Stimulated activated CD8-positive, alpha-beta memory T cell treated with anti-CD3 and anti-CD28 coated beads, Interleukin-15, amount 100 ng/mL, for 48 hours (primary cell): ENCODE results near the gene PCGF5.
"Not testable (repeated sequence)": the region's sequence is repeated elsewhere in the genome, so short reads cannot be mapped to it uniquely, and the experiment has no call there.

ENCODE experiments used
- DNase-seq, 2 donors: peaks; one replicate each; pipeline ENCODE4 v3.0.0-alpha.2; 2020; ENCODE audit warnings: low read depth in 2 of 2

Gene PCGF5

DNA sequence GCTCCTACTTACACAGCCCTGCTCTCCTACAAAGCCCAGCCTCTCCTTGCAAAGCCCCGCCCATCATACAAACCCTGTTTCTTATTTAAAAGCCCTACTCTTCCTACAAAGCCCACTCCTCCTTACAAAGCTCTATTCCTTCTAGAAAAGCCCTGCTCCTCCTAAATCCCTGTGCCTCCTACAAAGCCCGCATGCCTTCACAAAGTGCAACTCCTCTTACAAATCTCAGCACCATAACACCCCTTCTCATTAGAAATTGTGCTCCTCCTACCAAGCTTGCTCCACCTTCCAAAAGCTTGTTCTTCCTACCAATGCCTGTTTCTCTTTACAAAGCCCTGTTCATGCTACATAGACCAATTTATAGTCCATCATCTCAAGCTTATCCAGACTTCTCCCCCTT, 66.1 kb downstream of the PCGF5 start:
- no peak for DNase-seq

- no peak for DNase-seq
Measured at GRCh38 chr10:91287276-91287675, 66.8 kb downstream of the PCGF5 start.

DNA sequence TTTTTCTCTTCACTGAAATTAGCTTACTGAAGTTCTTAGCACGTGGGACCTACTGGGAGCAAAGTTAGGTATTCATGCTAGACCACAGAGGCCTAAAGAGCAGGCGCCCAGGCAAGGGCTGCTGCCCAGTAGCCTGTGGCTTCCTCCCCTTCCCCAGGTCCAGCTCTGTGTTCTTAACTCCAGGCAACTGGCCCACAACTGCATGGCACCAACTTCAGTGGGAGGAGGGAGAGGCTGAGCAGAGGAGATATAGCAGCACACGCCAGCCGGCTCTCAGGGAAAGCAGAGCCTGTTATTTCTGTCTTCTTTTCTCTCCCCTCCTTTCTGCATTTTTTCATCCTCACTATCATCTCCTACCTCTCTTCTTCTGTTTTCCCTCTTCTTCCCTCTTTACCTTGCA, 67.4 kb downstream of the PCGF5 start:
- no peak for DNase-seq

- DNase-seq = no peak
Measured at GRCh38 chr10:91289305-91289704, 68.8 kb downstream of the PCGF5 start.

GRCh38 chr10:91290607-91291006, 70.1 kb downstream of the PCGF5 start:
- no peak for DNase-seq

DNA sequence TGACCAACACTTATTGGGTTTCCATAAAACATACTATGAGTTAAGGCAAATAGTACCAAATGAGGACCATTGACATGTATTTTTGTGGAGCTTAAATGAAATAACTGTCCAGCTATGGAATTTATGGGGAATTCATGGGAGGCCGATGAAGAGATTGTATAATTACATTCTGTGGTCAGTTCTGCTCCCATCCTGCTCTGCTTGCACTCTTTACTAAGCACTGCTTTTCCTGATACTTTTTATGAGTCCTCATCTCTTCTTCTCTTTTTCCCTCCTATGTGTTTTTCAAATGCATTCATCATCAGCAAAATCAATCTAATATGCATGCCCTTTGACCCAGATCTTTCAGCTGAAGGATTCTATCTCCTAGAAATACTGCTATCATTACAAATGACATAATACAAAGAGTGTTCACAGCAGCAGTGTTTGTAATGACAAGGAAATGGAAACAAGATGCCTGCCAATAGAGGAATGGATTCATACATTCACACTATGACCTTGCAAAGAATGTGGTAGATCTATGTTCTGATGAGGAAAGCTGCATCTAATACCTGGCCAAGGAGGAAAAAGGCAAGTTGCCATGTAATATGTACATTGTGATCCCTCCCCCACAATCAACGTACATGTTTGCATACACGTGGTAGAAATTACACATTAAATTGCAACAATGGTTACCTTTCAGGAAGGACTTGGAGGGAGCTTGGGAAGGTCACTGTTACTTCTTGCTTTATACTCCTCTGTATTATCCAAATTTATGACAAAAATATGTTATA, 73.9 kb downstream of the PCGF5 start:
- DNase-seq = no peak

DNA sequence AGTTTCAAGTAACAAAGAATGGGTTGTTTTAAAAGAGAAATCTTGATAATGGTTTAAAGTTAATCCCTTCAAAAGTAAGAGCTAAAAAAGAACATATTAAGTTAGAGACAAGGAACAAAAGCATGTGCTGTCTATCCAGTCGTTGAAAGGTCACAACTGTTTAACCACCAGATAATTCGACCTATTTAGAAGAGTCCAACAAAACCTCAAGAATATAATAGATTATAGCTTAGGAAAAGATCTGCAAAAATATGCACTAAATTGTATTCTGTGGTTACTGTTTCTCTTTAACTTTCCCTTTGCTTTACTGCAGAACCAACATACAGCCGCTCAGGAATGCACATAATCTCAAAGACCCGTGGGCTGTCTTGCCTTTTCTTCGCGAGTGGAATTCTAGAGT, 74.9 kb downstream of the PCGF5 start:
- no peak for DNase-seq

- DNase-seq = no peak
Measured at GRCh38 chr10:91296471-91296870, 76.0 kb downstream of the PCGF5 start.

DNA sequence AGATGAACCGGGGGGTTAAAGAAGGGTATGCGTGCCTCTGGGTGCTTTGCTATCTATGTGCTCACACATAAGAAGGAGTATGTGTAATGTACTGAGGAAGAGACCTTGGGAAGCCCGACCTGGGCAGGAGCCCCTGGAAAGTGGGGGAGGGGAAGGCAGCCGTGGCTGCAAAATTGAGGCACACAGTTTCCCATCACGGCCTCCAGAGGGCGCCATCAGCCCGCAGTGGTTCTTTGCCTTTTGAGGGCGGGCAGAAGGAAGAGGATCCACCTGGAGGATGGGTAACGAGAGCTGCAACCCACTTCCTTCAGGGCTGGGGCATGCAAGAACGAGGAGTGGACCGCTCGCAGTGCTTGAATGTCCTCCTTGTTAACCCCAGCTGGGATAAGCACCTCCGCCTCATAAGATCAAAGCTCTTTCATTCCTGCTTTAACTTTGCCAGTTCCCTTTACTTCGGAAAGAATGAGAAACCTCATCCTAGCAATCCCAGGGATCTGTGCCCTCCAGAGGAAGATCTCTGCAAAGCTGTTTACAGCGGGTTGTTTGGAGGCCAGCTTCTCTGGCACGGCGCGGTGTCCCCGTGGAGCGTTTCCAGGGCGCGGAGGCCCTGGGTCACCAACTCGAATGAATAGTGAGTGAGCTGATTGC, 77.9 kb downstream of the PCGF5 start:
- DNase-seq = peak; percentile 61 to 69

DNA sequence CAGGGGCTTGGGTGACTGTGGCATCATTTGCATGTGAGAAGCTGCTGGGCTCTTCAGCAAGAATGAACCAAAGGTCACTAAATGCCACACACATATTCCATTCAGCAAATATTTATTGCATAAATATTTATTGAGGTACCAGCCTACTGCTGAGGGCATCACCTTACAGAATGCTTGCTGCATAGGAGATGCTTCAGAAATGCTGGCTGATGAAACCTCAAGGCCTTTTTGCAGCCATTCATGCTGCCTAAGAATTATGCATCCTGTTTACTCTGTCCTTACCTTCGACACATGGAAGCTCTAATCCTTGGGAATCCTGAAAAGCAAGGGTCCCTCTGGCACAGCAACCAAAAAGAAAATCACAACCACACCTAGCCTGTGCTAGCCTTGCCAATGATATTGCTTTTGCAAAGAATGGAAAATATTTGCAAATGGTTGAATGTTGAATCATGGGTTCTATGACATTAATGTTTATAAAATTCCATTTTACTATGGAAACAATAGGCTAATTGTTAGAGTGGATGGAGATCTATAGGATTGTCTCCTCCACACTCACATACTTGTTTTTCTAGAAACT, 79.6 kb downstream of the PCGF5 start:
- no peak for DNase-seq

GRCh38 chr10:91302946-91303345, 82.5 kb downstream of the PCGF5 start:
- DNase-seq = not testable (repeated sequence)

GRCh38 chr10:91305979-91306378, 85.5 kb downstream of the PCGF5 start:
- DNase-seq = not testable (repeated sequence)

GRCh38 chr10:91307489-91307888, 87.0 kb downstream of the PCGF5 start:
- DNase-seq = no peak

- no peak for DNase-seq
Measured at GRCh38 chr10:91309711-91310110, 89.2 kb downstream of the PCGF5 start.

DNA sequence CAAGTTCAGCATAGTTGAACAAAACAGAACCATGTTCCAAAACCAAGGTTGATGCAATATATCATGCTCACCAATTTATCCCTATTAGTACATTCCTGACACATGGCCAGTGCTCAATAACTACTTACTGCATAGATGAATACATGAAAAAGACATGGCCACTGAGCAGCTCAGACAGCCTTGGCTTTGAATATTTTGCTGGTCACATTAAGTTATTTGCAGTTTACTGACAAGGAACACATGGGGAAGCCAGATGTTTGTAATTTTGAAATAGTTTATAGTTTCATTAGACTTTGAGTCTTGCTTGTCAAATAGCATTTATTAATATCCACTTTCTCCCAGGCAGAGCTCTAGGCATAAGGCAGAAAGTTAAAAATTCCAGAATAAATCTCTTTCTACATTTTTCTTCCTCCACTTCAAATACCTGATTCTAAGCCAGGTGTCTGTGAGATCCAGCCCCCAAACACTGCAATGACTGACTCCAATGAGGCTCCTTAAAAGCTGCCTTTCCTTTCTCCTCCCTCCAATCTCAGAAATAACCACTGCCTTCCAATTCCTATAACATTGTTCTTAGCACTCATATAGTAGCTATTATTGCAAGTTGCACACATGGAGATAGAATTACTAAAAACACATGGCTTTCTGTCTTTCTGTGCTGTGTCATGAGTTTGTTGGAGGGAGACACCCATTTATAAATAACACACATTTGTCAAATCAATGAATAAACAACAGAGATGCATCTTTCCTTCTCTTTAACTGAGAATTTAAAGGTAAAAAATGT, 91.3 kb downstream of the PCGF5 start:
- no peak for DNase-seq

DNA sequence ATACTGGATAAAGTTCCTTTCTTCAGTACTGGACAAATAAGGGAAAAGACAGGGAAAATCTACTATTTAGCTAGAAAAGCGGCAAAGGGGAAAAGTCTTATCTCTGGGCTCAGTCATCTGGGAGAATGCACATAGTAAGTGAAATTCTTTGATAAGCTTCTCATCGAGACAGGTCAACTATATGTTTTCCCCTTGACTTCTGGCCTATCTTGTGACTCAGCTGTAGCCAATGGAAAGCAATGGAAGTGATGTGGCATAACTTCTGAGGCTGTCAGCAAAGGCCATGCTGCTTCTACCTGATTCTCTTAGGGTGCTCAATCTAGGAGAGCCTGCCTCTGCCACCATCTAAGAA, 91.9 kb downstream of the PCGF5 start:
- DNase-seq = no peak

DNA sequence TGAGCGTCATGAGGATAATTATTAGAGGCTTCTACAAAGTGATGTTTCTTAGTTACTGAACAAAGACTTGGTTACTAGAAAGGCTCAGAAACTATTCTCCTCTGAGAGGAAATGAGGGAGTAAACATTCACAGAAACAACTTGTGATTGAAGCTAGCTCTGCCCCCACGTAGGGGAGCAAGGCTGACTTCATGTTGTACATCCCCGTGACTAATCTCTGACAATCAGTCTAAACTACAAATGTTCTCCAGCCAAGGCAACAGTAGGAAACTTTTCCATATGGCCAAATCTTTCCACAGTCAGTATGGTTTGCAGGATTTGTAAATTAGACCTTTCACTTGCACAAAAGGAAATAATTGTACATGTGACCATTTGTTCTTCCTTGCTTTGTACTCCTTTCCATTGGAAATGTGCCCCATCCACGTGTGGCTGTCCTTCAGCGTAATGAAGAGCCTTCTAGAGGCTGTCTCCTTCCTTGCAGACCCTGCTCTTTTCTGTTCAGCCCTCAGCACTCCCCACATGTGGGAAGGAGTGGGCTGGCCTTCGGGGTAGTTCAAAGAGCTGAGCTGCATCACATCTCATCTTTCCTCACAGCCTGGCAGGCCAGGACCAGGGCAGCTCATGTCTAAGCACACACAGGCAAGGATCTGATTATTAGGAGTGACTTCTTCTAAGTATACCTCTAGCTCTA, 93.5 kb downstream of the PCGF5 start:
- DNase-seq = no peak

DNA sequence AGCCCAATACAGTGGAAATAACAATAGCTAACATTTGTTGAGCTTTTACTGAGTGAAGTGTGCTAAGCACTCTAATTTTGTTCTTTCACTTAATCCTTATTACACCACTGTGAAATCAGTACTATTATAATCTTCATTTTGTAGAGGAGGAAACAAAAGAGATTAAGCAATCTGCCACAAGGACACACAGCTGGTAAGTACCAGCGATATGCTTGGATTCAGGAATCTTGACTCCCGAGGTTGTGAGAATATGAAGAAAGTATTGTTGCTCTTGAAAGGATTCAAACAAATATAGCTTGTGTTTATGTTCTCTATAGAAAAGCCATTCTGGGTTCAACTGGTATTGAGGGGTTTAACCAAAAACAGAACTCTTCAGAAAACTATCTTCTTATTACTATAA, 96.0 kb downstream of the PCGF5 start:
- DNase-seq = no peak

GRCh38 chr10:91317541-91317940, 97.1 kb downstream of the PCGF5 start:
- no peak for DNase-seq

GRCh38 chr10:91319336-91319735, 98.9 kb downstream of the PCGF5 start:
- DNase-seq = no peak

GRCh38 chr10:91323293-91323905, 102.9 kb downstream of the PCGF5 start:
- not testable (repeated sequence) for DNase-seq
